ENCODE results near the gene TFR2. TPM values are rescaled to one million over a fixed set of nuclear protein-coding genes. Genes with fewer than 3 reads are reported as not detected.
"Not testable (repeated sequence)": the region's sequence is repeated elsewhere in the genome, so short reads cannot be mapped to it uniquely, and the experiment has no call there.

The TFR2 gene
- total and polyA plus RNA-seq, 2 of the 13 experiments (the other 11 are each of a cell fraction or from before 2014, with no cell fraction given), result 36.9 to 64.2 TPM

- H3K79me2 ChIP-seq (ENCODE audit: insufficient read depth, low read length); H3K4me1 ChIP-seq (ENCODE audit: insufficient read depth, low read length); BruUV-seq (replicated peaks); H4K20me1 ChIP-seq (ENCODE audit: insufficient read depth, low read length); CTCF ChIA-PET (ENCODE audit: low intra/inter-chr PET ratio, low total read pairs); in situ Hi-C loops (cut with HindIII; ENCODE audit: extremely low pct_ligation_motif_present, low pct_unique_long_range_greater_than_20kb); H3K9me3 ChIP-seq (ENCODE audit: low read length); POLR2A ChIA-PET; H3K27me3 ChIP-seq (ENCODE audit: control insufficient read depth in 1 of 2, insufficient read depth in 2 of 2, low read length in 2 of 2); H3K4me2 ChIP-seq (ENCODE audit: low read depth, low read length); intact Hi-C loops (cut with micrococcal nuclease; ENCODE audit: unreplicated experiment); H3K4me3 ChIP-seq (replicated peaks in 1 of 3; ENCODE audit: insufficient read depth in 1 of 3, low read depth in 2 of 3, low read length in 3 of 3); DNase-seq (ENCODE audit: low spot score); ATAC-seq; FAIRE-seq; H2AFZ ChIP-seq (ENCODE audit: low read length); H3K27ac ChIP-seq (ENCODE audit: extremely low read length, insufficient read depth, low read length); H3K9ac ChIP-seq (ENCODE audit: insufficient read depth, low read depth, low read length); H3K36me3 ChIP-seq (replicated peaks in 1 of 2; ENCODE audit: control insufficient read depth in 1 of 2, insufficient read depth in 2 of 2, low read length in 2 of 2): not testable (repeated sequence)
- WGBS (ENCODE audit: low lambda C conversion rate), result 85% methylated on average over 12 of the region's 12 CpGs
These were observed 27.8 kb upstream of the TFR2 start for GRCh38 chr7:100669106-100669505.

- WGBS (ENCODE audit: low lambda C conversion rate), result 25% methylated on average over 2 of the region's 2 CpGs
- no peaks in the 10 kb centered on the region for H3K36me3 ChIP-seq (replicated peaks in 1 of 2; ENCODE audit: control insufficient read depth in 1 of 2, insufficient read depth in 2 of 2, low read length in 2 of 2)
- H3K27me3 ChIP-seq (ENCODE audit: control insufficient read depth in 1 of 2, insufficient read depth in 2 of 2, low read length in 2 of 2), result peaks cover 0 to 4% of the 10 kb centered on the region in 2 experiments; a peak in 4 of 5 replicates
- CTCF ChIA-PET (ENCODE audit: low intra/inter-chr PET ratio, low total read pairs), result no interaction called here
- TF ChIP-seq ZNF225 (CRISPR knock-in tag; IDR thresholded peaks at IDR 0.05) (no peak), PAX8 (CRISPR knock-in tag; IDR thresholded peaks at IDR 0.05; ENCODE audit: borderline replicate concordance) (no peak), SIX4 (CRISPR knock-in tag; IDR thresholded peaks at IDR 0.05) (no peak), MEIS2 (CRISPR knock-in tag; IDR thresholded peaks at IDR 0.05) (no peak), SOX5 (CRISPR knock-in tag; IDR thresholded peaks at IDR 0.05; ENCODE audit: borderline replicate concordance) (no peak), SNAPC4 (CRISPR knock-in tag; IDR thresholded peaks at IDR 0.05) (no peak), TOE1 (CRISPR knock-in tag; IDR thresholded peaks at IDR 0.05) (no peak), CHCHD3 (CRISPR knock-in tag; IDR thresholded peaks at IDR 0.05) (no peak)
- TF ChIP-seq, protein P1, sequence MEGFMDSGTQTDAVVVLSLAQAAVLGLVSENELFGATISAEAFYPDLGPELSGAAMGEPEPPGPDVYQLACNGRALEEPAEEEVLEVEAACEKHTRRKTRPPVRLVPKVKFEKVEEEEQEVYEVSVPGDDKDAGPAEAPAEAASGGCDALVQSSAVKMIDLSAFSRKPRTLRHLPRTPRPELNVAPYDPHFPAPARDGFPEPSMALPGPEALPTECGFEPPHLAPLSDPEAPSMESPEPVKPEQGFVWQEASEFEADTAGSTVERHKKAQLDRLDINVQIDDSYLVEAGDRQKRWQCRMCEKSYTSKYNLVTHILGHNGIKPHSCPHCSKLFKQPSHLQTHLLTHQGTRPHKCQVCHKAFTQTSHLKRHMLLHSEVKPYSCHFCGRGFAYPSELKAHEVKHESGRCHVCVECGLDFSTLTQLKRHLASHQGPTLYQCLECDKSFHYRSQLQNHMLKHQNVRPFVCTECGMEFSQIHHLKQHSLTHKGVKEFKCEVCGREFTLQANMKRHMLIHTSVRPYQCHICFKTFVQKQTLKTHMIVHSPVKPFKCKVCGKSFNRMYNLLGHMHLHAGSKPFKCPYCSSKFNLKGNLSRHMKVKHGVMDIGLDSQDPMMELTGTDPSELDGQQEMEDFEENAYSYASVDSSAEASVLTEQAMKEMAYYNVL (CRISPR knock-in tag; IDR thresholded peaks at IDR 0.05; ENCODE audit: borderline replicate concordance), result no peak
- FAIRE-seq, result no peak
- POLR2A ChIA-PET, result no interaction called here
- intact Hi-C loops (cut with micrococcal nuclease; ENCODE audit: unreplicated experiment), result no loop called here
- no peak overlapping the region for H3K9ac ChIP-seq (ENCODE audit: insufficient read depth, low read depth, low read length)
- no peak overlapping the region for H3K4me3 ChIP-seq (replicated peaks in 1 of 3; ENCODE audit: insufficient read depth in 1 of 3, low read depth in 2 of 3, low read length in 3 of 3)
- BruUV-seq (replicated peaks), result no TSS peak
- no peak for ATAC-seq
- H3K79me2 ChIP-seq (ENCODE audit: insufficient read depth, low read length), result no peaks in the 10 kb centered on the region
- H3K4me1 ChIP-seq (ENCODE audit: insufficient read depth, low read length), result peaks cover 6% of the 10 kb centered on the region; the same call in 1 of the 2 replicates
- no peaks in the 10 kb centered on the region for H4K20me1 ChIP-seq (ENCODE audit: insufficient read depth, low read length)
- H3K27ac ChIP-seq (ENCODE audit: extremely low read length, insufficient read depth, low read length), result no peak overlapping the region
- H2AFZ ChIP-seq (ENCODE audit: low read length), result no peak overlapping the region
- no peak overlapping the region for H3K4me2 ChIP-seq (ENCODE audit: low read depth, low read length)
- no peak for DNase-seq (ENCODE audit: low spot score)
- in situ Hi-C loops (cut with HindIII; ENCODE audit: extremely low pct_ligation_motif_present, low pct_unique_long_range_greater_than_20kb), result no loop called here
- H3K9me3 ChIP-seq (ENCODE audit: low read length), result no peaks in the 10 kb centered on the region
These were observed 26.7 kb upstream of the TFR2 start for GRCh38 chr7:100668069-100668449.
